Measurements from ENCODE around the gene NRDE2. TPM values are rescaled to one million over a fixed set of nuclear protein-coding genes. Genes with fewer than 3 reads are reported as not detected.

NRDE2 gene
- total and polyA plus RNA-seq, 2 of the 4 experiments (the other 2 are of a cell fraction), result 4.5 to 9.3 TPM

GRCh38 chr14:90375934-90376333, 44.2 kb upstream of the NRDE2 start:
- no peak for ATAC-seq (ENCODE audit: low read depth)
- H3K27me3 ChIP-seq (ENCODE audit: control insufficient read depth, insufficient read depth, low read length), result no peaks in the 10 kb centered on the region
- no peaks in the 10 kb centered on the region for H4K20me1 ChIP-seq (ENCODE audit: insufficient read depth, low read length)
- no peaks in the 10 kb centered on the region for H3K36me3 ChIP-seq (ENCODE audit: control insufficient read depth, insufficient read depth, low read length)
- no peak overlapping the region for H3K4me2 ChIP-seq (ENCODE audit: low read depth, low read length)
- intact Hi-C loops (cut with micrococcal nuclease), result no loop called here
- no peak overlapping the region for H3K4ac ChIP-seq (ENCODE audit: low read depth, low read length)
- no CpG with 5 or more reads among the region's 4 CpGs for WGBS, 2 experiments (ENCODE audit: extremely low coverage in 2 of 2, insufficient read length in 1 of 2)
- peaks cover 2% of the 10 kb centered on the region; the same call in 1 of the 2 replicates for H3K4me1 ChIP-seq (ENCODE audit: control insufficient read depth, insufficient read depth, low read length)
- no peak overlapping the region for H4K91ac ChIP-seq (ENCODE audit: insufficient read depth, low read depth, low read length)
- H4K8ac ChIP-seq (ENCODE audit: low read depth in 2 of 2, low read length in 2 of 2), result no peak overlapping the region
- H2BK5ac ChIP-seq (ENCODE audit: low read depth, low read length, poor library complexity, severe bottlenecking), result no peak overlapping the region
- CTCF ChIA-PET, result no interaction called here
- no peak overlapping the region for H2BK20ac ChIP-seq (ENCODE audit: low read depth, low read length)
- H3K9me3 ChIP-seq (ENCODE audit: control insufficient read depth, insufficient read depth, low read length), result no peaks in the 10 kb centered on the region
- no peak overlapping the region for H2AK5ac ChIP-seq (ENCODE audit: low read depth, low read length)
- H2AK9ac ChIP-seq (replicated peaks; ENCODE audit: low read depth, low read length, poor library complexity), result no peak overlapping the region
- no peaks in the 10 kb centered on the region for H3K79me1 ChIP-seq (ENCODE audit: low read depth in 1 of 2, low read length in 2 of 2)
- H3K56ac ChIP-seq (ENCODE audit: extremely low read depth, insufficient read depth, low read length), result no peak overlapping the region
- POLR2A ChIA-PET (ENCODE audit: unreplicated experiment), result no interaction called here
- in situ Hi-C loops (cut with MboI; ENCODE audit: low sequenced_read_pairs), result loop anchor here (25.0 kb wide), 1 partner anchor 786 kb away; no protein-coding TSS in a partner anchor
- BruUV-seq (replicated peaks), result no TSS peak
- TF ChIP-seq CHD1 (IDR thresholded peaks at IDR 0.05; ENCODE audit: low read depth, low read length) (no peak), MXI1 (IDR thresholded peaks at IDR 0.05; ENCODE audit: borderline replicate concordance, low read depth, low read length) (no peak), MAZ (IDR thresholded peaks at IDR 0.05; ENCODE audit: borderline replicate concordance, low read depth, low read length) (no peak), RCOR1 (IDR thresholded peaks at IDR 0.05; ENCODE audit: insufficient replicate concordance, low read length) (no peak), MAFK (IDR thresholded peaks at IDR 0.05; ENCODE audit: low read depth, low read length) (no peak), SMC3 (IDR thresholded peaks at IDR 0.05; ENCODE audit: low read depth, low read length) (no peak), BHLHE40 (IDR thresholded peaks at IDR 0.05; ENCODE audit: low read depth, low read length) (no peak), POLR2A (IDR thresholded peaks at IDR 0.05; ENCODE audit: low read depth, low read length) (no peak), ELK1 (IDR thresholded peaks at IDR 0.05; ENCODE audit: borderline replicate concordance, low read depth, low read length) (no peak), RFX5 (IDR thresholded peaks at IDR 0.05; ENCODE audit: low read depth, low read length) (no peak), CEBPB (IDR thresholded peaks at IDR 0.05; ENCODE audit: low read depth, low read length) (no peak), NFE2L2 (IDR thresholded peaks at IDR 0.05; ENCODE audit: low read depth, low read length) (no peak), USF2 (IDR thresholded peaks at IDR 0.05; ENCODE audit: low read depth, low read length) (no peak), CTCF (conservative IDR thresholded peaks at IDR 0.05; ENCODE audit: low read depth, low read length) (no peak), RAD21 (IDR thresholded peaks at IDR 0.05; ENCODE audit: low read length) (no peak), FOS (IDR thresholded peaks at IDR 0.05; ENCODE audit: low read depth, low read length) (no peak)
- H2BK15ac ChIP-seq (ENCODE audit: low read depth, low read length), result no peak overlapping the region
- no peaks in the 10 kb centered on the region for H3K9me1 ChIP-seq (ENCODE audit: insufficient read depth, low read length)
- no peak overlapping the region for H2BK120ac ChIP-seq (ENCODE audit: low read depth, low read length)
- H2AFZ ChIP-seq (replicated peaks; ENCODE audit: low read length, poor library complexity), result no peak overlapping the region
- no peak overlapping the region for H3K23ac ChIP-seq (ENCODE audit: low read depth, low read length)
- no peak overlapping the region for H3K9ac ChIP-seq (ENCODE audit: low read depth, low read length)
- no peak overlapping the region for H4K5ac ChIP-seq (ENCODE audit: low read depth, low read length)
- H3K18ac ChIP-seq (ENCODE audit: low read depth, low read length), result no peak overlapping the region
- H3K4me3 ChIP-seq (ENCODE audit: insufficient read depth, low read depth, low read length), result no peak overlapping the region
- no peak for DNase-seq
- dilution Hi-C loops (cut with HindIII; ENCODE audit: low sequenced_read_pairs, unreplicated experiment), result no loop called here
- no peak overlapping the region for H3K27ac ChIP-seq (ENCODE audit: insufficient read depth, low read length)
- no peak overlapping the region for H3K14ac ChIP-seq (replicated peaks; ENCODE audit: low read depth, low read length)

Data from IMR-90 (cell line).